ENCODE measurements around the gene B3GNT5.

- TF ChIP-seq CTCF (IDR thresholded peaks at IDR 0.05; ENCODE audit: control extremely low read depth in 1 of 3, insufficient read depth in 1 of 3, low read depth in 1 of 3, low read length in 3 of 3): no peak
- TF ChIP-seq JUND (IDR thresholded peaks at IDR 0.05; ENCODE audit: low read length): no peak
- no peak for TF ChIP-seq RBBP5 (IDR thresholded peaks at IDR 0.05; ENCODE audit: borderline replicate concordance, low read depth, low read length)
- no peak for TF ChIP-seq POLR2A (IDR thresholded peaks at IDR 0.05; ENCODE audit: control extremely low read depth in 1 of 2, low read depth in 2 of 2, low read length in 2 of 2)
- TF ChIP-seq GABPA (IDR thresholded peaks at IDR 0.05; ENCODE audit: borderline replicate concordance, insufficient read depth, low read length): no peak
- TF ChIP-seq MAFK (IDR thresholded peaks at IDR 0.05; ENCODE audit: low read depth, low read length): peak; percentile 24; the same call in 1 of the 2 replicates
- TF ChIP-seq RAD21 (IDR thresholded peaks at IDR 0.05 in 1 of 2, conservative IDR thresholded peaks at IDR 0.05 in 1 of 2; ENCODE audit: low read depth in 2 of 2, low read length in 2 of 2): no peak
- no peak for TF ChIP-seq EP300 (IDR thresholded peaks at IDR 0.05; ENCODE audit: borderline replicate concordance in 1 of 2, low read depth in 2 of 2, low read length in 2 of 2)
- no peak for TF ChIP-seq EZH2 (IDR thresholded peaks at IDR 0.05; ENCODE audit: low read depth, low read length, severe bottlenecking)
- TF ChIP-seq CHD2 (IDR thresholded peaks at IDR 0.05; ENCODE audit: low read length): no peak
- no peak for TF ChIP-seq TAF1 (IDR thresholded peaks at IDR 0.05; ENCODE audit: low read depth, low read length)
- TF ChIP-seq POLR2AphosphoS5 (IDR thresholded peaks at IDR 0.05; ENCODE audit: low read depth, low read length): no peak
- no peak for TF ChIP-seq ATF3 (IDR thresholded peaks at IDR 0.05; ENCODE audit: insufficient read depth, low read depth, low read length)
Measured at GRCh38 chr3:183229178-183229577, 23.9 kb upstream of the B3GNT5 start.

Data from H1 (cell line).